ENCODE results near the gene TGDS. TPM values are rescaled to one million over a fixed set of nuclear protein-coding genes. Genes with fewer than 3 reads are reported as not detected.

Gene TGDS
- total RNA-seq, 1 donor from 2014 or later: 4.6 TPM

GRCh38 chr13:94607056-94607455 lies 11.1 kb upstream of the TGDS start:
- intact Hi-C loops (cut with micrococcal nuclease): no loop called here
- ATAC-seq: no peak
- no peak for DNase-seq

- no peak for DNase-seq
- no peak for ATAC-seq
- intact Hi-C loops (cut with micrococcal nuclease): no loop called here
These were observed 6.5 kb upstream of the TGDS start for GRCh38 chr13:94602467-94602866.

- DNase-seq (peak; percentile 98), ATAC-seq (peak; percentile 100)
- intact Hi-C loops (cut with micrococcal nuclease): no loop called here
These were observed 5.8 kb upstream of the TGDS start, which contains the start of gene GPR180 for GRCh38 chr13:94601446-94602431. GPR180 (plus strand) TSS chr13:94601857; CDS start chr13:94601928, 71 bp downstream.

GRCh38 chr13:94599877-94600276 lies 3.9 kb upstream of the TGDS start:
- intact Hi-C loops (cut with micrococcal nuclease): no loop called here
- ATAC-seq (no peak), DNase-seq (no peak)

- no peak for DNase-seq
- intact Hi-C loops (cut with micrococcal nuclease): no loop called here
- no peak for ATAC-seq
These were observed 2.3 kb upstream of the TGDS start for GRCh38 chr13:94598281-94598680.

GRCh38 chr13:94596575-94596971 lies 621 bp upstream of the TGDS start:
- ATAC-seq: no peak
- DNase-seq: peak; percentile 30
- intact Hi-C loops (cut with micrococcal nuclease): no loop called here

- intact Hi-C loops (cut with micrococcal nuclease): no loop called here
- peak; percentile 69 for ATAC-seq
- DNase-seq: peak; percentile 30
These were observed 677 bp downstream of the TGDS start for GRCh38 chr13:94595001-94595949.

GRCh38 chr13:94590744-94591143 lies 5.2 kb downstream of the TGDS start:
- ATAC-seq (no peak), DNase-seq (no peak)
- intact Hi-C loops (cut with micrococcal nuclease): no loop called here

GRCh38 chr13:94588541-94588940 lies 7.4 kb downstream of the TGDS start:
- intact Hi-C loops (cut with micrococcal nuclease): no loop called here
- DNase-seq: no peak
- no peak for ATAC-seq

- ATAC-seq: no peak
- intact Hi-C loops (cut with micrococcal nuclease): no loop called here
- no peak for DNase-seq
These were observed 9.6 kb downstream of the TGDS start for GRCh38 chr13:94586371-94586770.

- ATAC-seq (no peak), DNase-seq (no peak)
- intact Hi-C loops (cut with micrococcal nuclease): no loop called here
These were observed 10.3 kb downstream of the TGDS start for GRCh38 chr13:94585543-94586101.

GRCh38 chr13:94583926-94584325 lies 12.0 kb downstream of the TGDS start:
- intact Hi-C loops (cut with micrococcal nuclease): no loop called here
- ATAC-seq (no peak), DNase-seq (no peak)

GRCh38 chr13:94579063-94579462 lies 16.9 kb downstream of the TGDS start:
- DNase-seq: no peak
- ATAC-seq: no peak
- intact Hi-C loops (cut with micrococcal nuclease): no loop called here

GRCh38 chr13:94569615-94570014 lies 26.3 kb downstream of the TGDS start:
- DNase-seq (no peak), ATAC-seq (no peak)
- intact Hi-C loops (cut with micrococcal nuclease): no loop called here

- intact Hi-C loops (cut with micrococcal nuclease): no loop called here
- no peak for ATAC-seq
- no peak for DNase-seq
These were observed 27.5 kb downstream of the TGDS start for GRCh38 chr13:94568443-94568842.

GRCh38 chr13:94567581-94567980 lies 28.4 kb downstream of the TGDS start:
- intact Hi-C loops (cut with micrococcal nuclease): no loop called here
- no peak for ATAC-seq
- no peak for DNase-seq

- intact Hi-C loops (cut with micrococcal nuclease): no loop called here
- ATAC-seq (no peak), DNase-seq (no peak)
These were observed 34.8 kb downstream of the TGDS start for GRCh38 chr13:94561126-94561525.

GRCh38 chr13:94560116-94560515 lies 35.8 kb downstream of the TGDS start:
- intact Hi-C loops (cut with micrococcal nuclease): no loop called here
- no peak for DNase-seq
- no peak for ATAC-seq

GRCh38 chr13:94559222-94559795 lies 36.6 kb downstream of the TGDS start:
- intact Hi-C loops (cut with micrococcal nuclease): no loop called here
- DNase-seq: no peak
- no peak for ATAC-seq
